HUDEP-2 (cell line): Measurements from ENCODE around the gene GPC5.
"Not testable (repeated sequence)": the region's sequence is repeated elsewhere in the genome, so short reads cannot be mapped to it uniquely, and the experiment has no call there.

Experiments
- DNase-seq, 76 experiments: peaks; one replicate each; lab custom pipeline; 2025; ENCODE audit not compliant: unreplicated experiment in 76 of 76; lab: John Stamatoyannopoulos, UW

GPC5 gene

DNA sequence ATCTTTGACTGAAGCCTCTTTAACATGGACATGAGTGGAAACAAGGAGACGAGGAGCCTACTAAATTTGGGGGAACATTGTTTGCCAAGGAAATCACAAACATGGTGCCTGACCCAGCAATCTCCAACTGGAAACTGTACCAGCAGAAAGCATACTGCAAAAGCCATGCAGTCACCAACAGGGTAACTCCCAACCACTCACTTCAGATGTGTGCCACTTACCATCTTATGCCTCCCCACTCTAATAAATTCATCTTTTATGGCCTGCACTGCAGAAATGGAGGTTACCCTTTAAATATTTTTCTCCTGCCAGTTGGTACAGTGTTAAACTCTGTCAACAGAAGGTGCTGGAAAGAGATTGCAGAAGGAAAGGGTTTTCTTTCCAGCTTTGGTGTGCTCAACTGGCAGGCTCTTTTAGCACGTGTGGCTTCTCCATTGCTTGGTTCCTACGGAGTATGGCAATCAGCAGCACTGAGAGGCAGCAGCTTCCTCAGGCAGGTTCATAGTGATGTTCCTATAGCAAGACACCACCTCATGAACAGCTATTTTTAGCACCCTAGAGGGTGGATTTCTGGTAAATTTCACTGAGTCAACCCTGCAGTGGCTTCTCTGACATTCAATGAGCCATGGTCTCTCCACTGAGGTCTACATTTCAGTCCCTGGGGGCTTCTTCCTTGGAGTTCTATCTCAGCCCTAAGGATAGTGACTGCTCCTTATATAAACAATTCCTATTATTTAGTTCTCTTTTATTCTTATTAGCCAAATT is 29.6 kb upstream of the GPC5 start:
- DNase-seq: peak in 1 of 76 experiments; percentile 24

DNA sequence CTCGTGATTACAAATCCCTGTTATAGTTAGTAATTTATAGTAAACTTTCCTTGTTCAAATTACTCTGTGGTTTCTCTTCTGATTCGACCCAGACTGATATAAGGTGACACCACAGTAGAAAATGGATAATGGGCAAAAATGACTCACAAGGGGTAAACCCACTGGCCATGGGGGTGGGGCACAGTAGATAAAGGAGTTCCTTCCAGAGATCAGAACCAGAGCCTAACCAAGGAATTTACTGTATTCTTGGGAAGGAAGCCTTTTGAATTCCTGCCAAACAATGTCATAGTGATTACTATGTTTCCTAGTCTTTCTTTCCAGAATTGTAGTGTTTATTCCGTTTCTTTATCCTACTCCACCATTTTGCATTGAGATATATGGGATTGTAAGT is 29.0 kb upstream of the GPC5 start:
- peak in 16 of 76 experiments; percentile 5 to 59 (median 17) for DNase-seq

DNA sequence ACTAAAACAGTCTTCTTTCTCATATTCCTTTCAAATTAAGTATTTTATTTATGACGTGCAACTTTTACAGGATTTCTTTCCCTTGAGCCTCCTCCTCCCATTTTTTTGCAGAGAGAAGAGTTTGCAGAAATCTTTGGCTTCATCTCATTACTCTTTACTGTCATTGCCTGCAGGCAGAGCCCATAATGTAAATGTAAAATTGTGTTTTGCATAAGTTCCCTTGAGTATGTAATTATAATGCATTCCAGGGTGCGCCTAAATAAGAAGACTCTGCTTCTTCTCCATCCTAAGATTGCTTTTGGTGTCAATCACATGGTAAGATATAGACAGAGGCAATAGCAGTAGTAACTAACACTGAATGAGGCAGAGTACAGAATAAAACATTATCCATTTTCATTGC is 27.9 kb upstream of the GPC5 start:
- DNase-seq: no peak

DNA sequence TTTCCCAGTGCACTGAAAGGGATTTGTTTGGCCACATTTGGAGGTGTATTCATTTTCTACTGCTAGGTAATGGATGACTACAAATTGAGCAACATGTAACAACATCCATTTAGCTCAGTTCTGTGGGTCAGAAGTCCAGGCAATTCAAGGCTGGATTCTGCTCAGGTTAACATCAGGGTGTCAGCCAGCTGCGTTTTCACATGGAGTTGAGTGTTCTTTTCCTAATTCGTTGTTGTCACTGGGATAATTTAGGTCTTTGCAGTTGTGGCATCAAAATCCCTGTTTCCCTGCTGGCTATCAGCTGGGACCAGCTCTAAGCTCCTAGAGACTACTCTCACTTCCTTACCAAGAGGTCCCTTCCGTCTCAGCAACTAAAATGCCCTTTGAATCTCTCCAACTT is 25.5 kb upstream of the GPC5 start:
- no peak for DNase-seq

DNA sequence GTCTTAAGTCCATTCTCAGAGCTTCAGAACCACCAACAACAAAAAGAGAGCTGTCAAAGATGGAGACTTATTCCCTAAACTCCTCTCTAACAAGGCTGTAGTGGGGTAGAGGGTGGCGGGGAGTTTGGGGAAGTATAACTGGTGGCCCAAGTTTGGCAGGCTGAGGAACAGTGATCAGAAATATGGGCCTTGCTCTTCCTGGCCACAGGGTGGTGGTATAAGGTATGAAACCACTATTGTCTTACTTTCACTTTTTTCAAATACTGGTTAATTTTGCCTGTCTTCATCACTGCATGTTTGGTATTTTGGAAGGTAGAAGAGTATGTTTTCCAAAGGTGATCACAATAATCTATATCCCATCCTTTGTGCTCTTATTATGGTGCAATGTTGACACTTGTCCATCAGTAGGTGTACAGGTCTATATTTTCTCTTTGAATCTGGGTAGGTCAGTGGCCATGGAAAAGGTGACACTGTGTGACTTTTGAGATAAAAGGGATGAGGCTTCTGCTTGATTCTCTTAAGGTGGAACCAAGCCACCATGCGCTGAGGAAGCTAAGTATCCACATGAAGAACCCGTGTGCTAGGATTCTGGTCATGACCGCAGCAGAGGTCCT is 23.2 kb upstream of the GPC5 start:
- peak in 25 of 76 experiments; percentile 2 to 54 (median 17) for DNase-seq

DNA sequence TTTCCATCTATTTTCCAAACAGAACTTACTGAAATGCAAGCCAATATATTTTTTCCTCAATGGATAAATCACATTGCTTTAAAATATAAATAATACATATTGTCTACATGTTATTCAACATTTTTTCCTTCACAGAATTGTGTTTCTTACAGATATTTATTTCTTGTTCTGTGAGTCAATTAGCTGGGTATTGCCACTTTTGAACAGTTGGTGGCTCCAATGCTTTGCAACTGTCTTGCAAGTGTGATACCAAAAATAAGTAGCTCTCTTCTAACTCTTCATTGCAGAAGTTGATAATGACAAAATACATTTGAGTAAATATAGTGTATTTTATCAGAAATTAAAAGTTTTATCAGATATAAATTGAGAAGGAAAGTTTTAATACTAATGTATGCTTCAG is 17.1 kb upstream of the GPC5 start:
- DNase-seq: peak in 38 of 76 experiments; percentile 1 to 64 (median 27)

DNA sequence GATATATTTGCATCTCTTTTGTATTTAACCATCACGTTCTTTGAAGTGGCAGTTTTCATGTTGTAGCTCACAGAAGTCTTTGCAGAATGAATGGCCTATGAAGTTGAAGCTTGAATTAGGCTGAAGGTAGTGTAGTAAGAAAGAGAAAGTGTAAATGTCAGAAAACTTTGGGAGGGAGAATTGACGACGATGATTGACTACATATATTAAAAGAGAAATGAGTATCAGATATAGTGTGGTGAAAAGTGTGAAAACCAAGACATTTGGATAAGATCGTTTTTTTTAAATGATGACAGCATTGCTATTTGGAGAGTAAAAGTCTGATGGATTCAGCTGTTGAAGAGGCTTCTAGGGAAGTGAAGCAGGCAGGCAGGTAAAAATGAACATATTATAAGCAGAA is 14.6 kb upstream of the GPC5 start:
- no peak for DNase-seq

DNA sequence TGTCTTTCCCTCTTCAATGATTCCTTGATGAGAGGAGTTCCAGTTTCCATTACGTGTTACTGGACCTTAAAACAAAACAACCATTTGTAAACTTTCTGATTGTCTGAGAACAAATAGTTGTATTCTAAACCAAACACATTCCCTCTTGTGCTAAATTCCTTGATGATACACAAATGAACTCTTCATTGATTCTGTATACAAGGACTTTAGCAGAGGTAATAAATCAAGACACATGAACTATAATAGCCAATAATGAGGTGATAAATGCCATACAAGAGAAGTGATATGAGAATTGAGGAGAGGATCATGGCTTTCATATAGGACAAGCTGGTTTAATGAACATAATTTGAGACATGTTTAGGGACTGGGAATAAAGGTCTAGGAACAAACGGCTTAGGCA is 13.5 kb upstream of the GPC5 start:
- DNase-seq: no peak

DNA sequence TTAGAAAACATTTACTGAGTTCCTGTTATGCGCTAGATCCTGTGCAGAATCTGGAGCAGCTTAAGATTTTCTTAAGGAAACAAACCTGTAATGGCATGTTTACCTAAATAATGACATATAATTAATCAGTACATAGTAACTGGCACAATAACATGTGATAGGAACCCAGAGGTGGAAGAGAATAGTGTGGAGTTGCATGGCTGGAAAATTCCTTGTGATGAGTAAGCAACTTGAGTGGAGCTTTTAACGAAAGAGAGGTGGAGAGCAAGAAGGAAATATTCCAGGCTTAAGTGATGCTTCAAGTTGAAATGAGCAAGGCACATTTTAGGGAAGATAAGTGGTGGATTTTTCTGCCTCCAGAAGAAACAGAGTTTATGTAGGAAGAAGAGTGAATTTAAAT is 9.2 kb upstream of the GPC5 start:
- no peak for DNase-seq

DNA sequence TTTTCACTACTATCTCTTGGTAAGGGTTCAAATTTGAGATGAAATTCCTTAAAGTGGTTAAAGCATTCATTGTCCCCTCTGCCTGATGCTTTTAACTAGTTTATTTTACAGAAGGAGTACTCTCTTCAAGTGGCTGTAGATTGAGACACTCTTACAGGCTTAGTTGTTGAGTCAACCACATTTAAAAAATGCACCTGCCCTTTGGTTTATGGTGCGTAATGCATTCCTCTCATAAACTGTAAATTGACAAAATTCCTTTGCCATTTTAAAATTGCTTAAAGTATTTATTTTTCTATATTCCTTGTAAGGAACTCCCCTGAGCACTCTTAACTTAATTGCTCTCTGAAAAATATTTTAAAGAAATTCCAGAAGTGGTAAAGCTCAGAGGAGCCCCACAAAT is 826 bp upstream of the GPC5 start:
- DNase-seq: no peak

DNA sequence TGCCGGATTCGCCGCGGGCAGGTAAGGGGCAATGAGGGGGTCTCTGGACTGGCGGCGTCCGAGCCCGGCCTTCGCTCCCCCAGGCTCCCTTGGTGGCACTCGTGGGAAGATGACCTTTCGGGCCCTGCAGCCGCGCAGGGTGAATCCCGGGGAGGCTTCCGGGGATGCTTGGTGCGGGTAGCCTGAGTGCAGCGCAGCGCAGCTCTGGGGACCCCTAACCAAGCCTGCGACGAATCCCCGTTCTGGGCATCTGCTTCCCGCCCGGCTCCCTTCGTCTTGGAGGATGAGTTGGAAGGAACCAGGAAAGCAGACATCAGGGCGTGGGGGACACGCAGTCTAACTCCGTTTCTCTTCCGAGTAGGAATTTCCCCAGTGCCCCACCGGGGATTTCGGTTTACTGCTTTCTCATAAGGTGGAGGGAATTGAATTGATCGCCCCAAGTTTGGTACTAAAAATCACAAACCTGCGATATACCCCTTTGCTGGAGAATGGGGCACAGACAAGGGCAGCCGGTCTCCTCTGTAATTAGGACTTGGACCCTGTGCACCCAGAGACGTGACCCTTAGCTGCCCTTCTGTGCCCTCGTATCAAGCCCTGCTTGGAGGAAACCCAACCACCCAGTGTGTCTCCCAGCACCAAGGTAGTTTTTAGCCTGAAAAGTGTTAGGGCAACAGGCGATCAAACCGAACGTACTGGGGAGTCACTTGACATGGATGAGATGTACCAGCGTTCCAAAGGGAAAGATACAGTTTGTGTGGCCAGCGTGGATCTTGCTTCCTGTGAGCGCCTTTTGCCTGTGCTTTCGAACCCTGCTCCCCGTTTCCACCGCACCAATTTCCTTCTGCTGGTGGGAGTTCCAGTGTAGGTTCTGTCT is 1.0 kb downstream of the GPC5 start:
- DNase-seq: peak in 1 of 76 experiments; percentile 12

DNA sequence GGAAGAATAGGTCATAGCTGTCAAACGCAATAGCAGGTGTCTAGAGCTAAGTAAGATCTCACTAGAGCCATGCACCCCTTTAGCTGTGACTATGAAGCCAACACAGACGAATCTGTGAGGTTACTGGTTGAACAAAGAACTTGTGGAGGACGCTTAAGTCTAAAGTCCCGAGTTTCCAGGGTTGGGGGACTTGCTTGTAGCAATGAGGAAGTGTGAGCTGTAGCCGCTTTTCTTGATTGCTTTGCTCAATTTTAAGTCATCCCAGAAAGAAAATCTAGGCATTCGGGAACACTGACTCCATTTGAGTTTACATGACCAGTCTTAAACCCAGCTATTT is 1.6 kb downstream of the GPC5 start:
- peak in 1 of 76 experiments; percentile 3 for DNase-seq

DNA sequence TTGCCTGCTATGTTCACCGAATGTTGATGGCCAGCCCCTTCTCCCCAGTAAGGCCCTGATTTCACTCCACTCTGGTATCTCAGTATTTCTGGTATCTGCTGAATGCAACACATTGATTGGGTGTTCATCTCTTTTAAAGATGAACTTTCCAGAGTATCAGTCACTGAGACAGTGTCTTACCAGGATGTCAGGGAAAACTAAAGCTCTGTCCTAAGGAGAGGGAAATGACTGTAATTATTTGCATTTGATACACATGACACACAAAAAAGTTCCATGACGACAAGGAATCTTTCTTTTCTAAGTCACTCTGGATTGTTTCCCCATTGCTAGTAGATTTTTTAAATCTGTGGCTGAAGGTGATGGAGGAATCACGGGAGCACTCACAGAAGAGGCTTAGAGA is 2.2 kb downstream of the GPC5 start:
- DNase-seq: no peak

DNA sequence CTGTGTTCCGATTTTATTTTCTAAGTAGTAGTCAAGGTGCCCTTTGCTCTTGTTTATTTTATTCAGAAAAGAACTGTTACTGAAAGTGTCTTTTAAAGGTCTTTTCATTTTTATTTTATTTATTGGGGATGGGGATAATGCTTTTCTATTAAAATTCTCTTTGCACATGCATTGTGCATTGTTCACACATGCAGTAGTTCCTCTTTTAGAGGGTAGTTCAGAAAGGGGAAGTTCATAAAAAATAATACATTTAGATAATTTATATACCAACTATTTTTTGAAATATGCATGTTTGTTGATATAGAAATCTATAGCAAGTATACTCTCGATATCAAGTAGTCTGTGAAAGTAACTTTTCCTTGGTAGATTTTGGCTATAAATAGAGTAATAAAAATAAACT is 3.5 kb downstream of the GPC5 start:
- no peak for DNase-seq

DNA sequence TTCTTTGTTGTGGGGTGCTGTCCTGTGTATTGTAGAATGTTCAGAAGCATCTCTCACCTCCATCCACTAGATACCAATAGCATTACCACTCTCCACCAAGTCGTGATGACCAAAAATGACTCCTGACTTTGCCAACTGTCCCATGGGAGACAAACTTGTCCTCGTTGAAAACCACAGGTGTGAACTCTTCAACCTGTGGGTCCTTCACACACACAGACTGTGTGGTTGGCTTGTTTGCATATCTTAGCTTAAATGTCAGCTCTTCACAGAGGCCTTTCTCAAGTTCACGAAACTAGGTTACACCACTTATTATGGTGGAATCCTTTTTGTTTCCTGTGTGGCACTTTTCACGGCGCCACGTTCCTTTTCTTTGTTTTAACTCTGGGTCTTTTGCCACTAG is 6.8 kb downstream of the GPC5 start:
- no peak for DNase-seq

DNA sequence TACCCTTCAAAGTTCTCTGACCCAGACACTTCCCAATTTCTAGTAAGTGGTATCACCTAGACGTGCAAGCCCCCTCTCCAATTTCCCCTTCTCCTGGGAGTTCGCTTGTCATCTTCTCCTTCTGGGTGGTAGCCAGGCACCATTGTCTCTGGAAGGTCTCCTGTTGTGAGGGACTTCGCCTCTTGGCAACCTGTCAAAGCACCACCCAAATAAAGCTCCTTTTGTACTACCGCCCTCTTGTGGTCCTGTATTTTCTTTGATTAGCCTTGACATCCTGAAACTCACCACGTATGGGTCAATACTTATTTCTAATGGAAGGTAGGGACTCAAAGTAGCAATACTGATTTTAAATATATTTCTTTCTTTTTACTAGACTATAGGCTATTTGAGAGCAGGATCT is 8.2 kb downstream of the GPC5 start:
- peak in 69 of 76 experiments; percentile 3 to 81 (median 42) for DNase-seq

DNA sequence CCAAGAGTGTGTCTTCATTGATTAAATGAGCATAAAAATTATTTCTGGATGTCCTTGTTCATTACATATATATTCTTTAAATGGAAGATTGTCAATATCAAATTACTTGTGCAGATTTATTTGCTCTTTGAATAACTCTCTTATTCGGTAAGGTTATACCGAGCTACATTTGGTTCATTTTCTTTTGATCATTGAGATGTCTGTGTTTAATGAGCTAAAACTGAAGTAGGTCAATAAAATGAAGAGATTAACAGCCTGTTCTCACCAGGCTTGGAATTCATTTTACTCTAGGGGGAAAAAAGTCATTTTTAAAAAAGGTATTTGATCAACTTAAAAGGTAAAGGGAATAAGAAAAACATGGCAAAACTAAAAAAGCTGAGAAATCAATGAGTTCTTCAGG is 10.6 kb downstream of the GPC5 start:
- DNase-seq: no peak

DNA sequence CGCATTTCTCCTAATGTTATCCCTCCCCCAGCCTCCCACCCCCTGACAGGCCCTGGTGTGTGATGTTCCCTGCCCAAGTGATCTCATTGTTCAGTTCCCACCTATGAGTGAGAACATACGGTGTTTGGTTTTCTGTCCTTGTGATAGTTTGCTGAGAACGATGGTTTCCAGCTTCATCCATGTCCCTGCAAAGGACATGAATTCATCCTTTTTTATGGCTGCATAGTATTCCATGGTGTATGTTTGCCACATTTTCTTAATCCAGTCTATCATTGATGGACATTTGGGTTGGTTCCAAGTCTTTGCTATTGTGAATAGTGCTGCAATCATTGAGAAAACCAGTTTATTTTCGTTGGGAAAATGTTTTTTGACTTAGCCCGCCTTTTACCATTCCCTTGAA is 18.2 kb downstream of the GPC5 start:
- DNase-seq: not testable (repeated sequence)

DNA sequence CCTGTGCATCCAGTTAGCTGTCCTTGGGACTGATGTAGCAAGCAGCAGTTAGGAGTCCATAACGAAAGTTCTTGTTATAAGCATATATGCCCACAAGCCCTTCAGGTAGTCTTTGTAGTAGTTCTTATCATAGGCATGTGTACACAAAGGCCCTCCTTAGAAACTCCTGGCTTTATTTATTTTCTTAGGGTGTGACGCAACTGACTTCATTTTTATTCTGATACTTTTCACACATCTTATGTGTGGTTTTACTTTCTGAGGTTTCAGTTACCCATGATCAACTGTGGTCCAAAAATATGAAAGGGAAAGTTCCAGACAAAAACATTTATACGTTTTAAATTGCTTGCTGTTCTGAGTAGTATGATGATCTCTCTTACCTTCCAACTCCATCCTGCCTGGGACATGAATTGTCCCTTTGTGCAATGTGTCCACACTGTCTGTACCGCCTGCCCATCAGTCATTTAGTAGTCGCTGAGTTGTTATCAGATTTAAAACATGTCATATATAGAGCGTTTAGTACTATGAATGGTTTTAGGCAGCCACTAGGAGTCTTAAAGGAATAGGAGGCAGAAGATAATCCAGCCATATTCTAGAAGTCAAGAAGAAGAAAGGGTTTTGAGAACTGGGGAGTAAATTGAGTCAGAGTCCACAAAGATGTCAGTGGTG is 19.4 kb downstream of the GPC5 start:
- peak in 1 of 76 experiments; percentile 16 for DNase-seq

DNA sequence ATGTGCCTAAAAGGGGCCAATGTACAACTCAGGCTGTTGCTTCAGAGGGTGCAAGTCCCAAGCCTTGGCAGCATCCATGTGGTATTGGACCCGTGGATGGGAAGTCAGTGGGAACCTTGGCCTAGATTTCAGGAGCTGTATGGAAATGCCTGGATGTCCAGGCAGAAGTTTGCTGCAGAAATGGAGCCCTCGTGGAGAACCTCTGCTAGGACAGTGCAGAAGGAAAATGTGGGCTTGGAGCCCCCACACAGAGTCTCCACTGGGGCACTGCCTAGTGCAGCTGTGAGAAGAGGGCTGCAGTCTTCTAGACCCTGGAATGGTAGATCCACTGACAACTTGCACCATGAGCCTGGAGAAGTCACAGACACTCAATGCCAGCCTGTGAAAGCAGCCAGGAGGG is 28.5 kb downstream of the GPC5 start:
- DNase-seq: peak in 1 of 76 experiments; percentile 5

DNA sequence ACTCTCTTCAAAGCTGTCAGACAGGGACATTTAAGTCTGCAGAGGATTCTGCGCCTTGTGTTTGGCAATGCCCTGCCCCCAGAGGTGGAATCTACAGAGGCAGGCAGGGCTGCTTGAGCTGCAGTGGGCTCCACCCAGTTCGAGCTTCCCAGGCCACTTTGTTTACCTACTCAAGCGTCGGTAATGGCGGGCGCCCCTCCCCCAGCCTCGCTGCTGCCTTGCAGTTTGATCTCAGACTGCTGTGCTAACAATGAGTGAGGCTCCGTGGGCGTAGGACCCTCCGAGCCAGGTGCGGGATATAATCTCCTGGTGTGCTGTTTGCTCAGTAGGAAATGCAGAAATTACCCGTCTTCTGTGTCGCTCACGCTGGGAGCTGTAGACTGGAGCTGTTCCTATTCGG is 40.3 kb downstream of the GPC5 start:
- DNase-seq: not testable (repeated sequence)
